ENCODE data around the gene ATRAID. TPM values are rescaled to one million over a fixed set of nuclear protein-coding genes. Genes with fewer than 3 reads are reported as not detected.

Gene ATRAID
- total RNA-seq, 2 donors from 2014 or later, result 80.7 to 83.4 TPM

DNA sequence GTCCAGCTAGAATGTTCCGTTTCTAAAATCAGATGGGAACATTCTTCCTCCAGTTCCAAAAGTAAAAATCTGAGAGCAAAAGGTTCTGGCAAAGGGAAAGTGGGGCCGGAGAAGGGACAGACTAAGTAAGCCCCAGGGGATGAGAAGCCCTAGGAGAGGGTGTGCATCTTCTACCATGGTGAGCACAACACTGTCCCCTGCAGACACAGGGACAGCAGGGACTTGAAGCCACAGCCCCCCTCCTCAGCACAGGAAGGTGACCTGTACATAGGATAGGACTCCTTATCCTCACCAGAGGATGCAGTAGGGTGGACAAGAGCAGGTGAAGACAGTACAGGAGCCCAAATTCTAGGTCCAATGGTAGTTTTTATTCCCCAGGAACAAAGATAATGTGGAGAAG lies 12.6 kb upstream of the ATRAID start:
- no peak for DNase-seq
- Histone ChIP-seq H3K27ac (no peak overlapping the region), H3K9ac (ENCODE audit: low read depth in 2 of 2, low read length in 2 of 2) (no peak overlapping the region), H3K36me3 (no peaks in the 10 kb centered on the region), H3K9me3 (no peaks in the 10 kb centered on the region), H3K4me3 (no peak overlapping the region), H3K4me1 (no peaks in the 10 kb centered on the region), H3K27me3 (no peaks in the 10 kb centered on the region)
- TF ChIP-seq, protein P1, sequence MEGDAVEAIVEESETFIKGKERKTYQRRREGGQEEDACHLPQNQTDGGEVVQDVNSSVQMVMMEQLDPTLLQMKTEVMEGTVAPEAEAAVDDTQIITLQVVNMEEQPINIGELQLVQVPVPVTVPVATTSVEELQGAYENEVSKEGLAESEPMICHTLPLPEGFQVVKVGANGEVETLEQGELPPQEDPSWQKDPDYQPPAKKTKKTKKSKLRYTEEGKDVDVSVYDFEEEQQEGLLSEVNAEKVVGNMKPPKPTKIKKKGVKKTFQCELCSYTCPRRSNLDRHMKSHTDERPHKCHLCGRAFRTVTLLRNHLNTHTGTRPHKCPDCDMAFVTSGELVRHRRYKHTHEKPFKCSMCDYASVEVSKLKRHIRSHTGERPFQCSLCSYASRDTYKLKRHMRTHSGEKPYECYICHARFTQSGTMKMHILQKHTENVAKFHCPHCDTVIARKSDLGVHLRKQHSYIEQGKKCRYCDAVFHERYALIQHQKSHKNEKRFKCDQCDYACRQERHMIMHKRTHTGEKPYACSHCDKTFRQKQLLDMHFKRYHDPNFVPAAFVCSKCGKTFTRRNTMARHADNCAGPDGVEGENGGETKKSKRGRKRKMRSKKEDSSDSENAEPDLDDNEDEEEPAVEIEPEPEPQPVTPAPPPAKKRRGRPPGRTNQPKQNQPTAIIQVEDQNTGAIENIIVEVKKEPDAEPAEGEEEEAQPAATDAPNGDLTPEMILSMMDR (IDR thresholded peaks at IDR 0.05), result no peak
- intact Hi-C loops (cut with DNase I), result no loop called here

DNA sequence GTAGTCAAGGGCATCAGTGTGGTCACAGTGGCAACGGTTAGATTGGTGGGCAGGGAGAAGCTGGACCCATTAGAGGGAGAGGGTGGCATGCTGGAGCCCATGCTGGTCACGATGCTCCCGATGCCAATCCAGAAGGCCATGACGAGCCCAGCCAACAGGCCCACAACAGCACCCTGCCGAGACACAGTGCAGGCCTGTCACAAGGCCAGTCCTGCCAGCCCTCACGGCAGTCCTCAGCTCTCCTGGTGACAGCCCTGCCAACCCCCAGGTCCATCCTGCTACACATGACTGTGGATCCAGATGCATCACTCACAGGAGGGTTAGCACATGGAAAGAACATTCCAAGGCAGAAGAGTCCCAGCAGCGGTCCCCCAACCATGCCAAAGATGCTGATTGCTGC lies 10.2 kb upstream of the ATRAID start:
- intact Hi-C loops (cut with DNase I), result no loop called here
- no peak overlapping the region for H3K4me3 ChIP-seq
- no peak for DNase-seq
- no peak overlapping the region for H3K9ac ChIP-seq (ENCODE audit: low read depth in 2 of 2, low read length in 2 of 2)
- TF ChIP-seq, protein P1 (IDR thresholded peaks at IDR 0.05), result no peak
- no peaks in the 10 kb centered on the region for H3K27me3 ChIP-seq
- no peaks in the 10 kb centered on the region for H3K9me3 ChIP-seq
- no peak overlapping the region for H3K27ac ChIP-seq
- no peaks in the 10 kb centered on the region for H3K4me1 ChIP-seq
- H3K36me3 ChIP-seq, result no peaks in the 10 kb centered on the region

DNA sequence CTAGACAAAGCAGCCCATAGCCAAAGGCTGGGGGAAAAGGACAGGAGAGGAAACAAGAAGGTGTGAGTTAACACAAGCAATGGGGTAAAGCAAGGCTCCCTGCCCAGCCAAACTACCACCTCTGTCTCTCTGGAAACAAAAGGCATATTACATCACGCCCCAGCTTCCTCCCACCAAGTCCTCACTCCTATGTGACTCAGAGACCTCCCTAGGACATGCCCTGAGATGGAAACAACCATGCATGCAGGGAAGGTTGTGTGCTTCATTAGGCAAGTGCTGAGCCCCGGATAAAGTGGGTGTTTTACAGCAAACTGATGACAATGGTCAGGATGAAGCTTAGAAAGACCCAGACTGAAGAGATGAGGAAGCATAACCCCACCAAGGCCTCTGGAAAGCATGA lies 9.0 kb upstream of the ATRAID start:
- Histone ChIP-seq H3K36me3 (no peaks in the 10 kb centered on the region), H3K27ac (no peak overlapping the region), H3K9ac (ENCODE audit: low read depth in 2 of 2, low read length in 2 of 2) (no peak overlapping the region), H3K27me3 (no peaks in the 10 kb centered on the region), H3K4me3 (no peak overlapping the region), H3K9me3 (no peaks in the 10 kb centered on the region), H3K4me1 (no peaks in the 10 kb centered on the region)
- intact Hi-C loops (cut with DNase I), result no loop called here
- no peak for DNase-seq
- TF ChIP-seq, protein P1 (IDR thresholded peaks at IDR 0.05), result no peak

DNA sequence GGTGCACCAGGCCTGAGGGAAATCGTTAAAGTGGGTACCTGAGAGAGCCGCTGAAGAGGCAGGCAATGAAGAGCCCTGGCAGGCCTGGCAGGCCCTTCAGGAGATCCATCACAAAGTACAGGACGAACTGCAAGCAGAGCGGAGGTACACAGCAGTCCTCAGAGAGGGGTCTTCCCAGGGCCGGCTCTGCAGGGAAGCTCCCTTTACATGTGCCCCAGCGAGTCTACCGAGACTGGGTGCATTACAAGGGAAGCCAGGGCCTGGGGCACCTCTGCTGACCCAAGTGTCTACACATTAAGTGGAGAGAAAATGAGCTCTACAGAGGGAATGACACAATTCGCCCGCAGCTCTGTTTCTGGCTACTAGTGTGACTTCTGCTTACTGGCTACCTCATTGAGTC lies 8.1 kb upstream of the ATRAID start:
- H3K36me3 ChIP-seq, result no peaks in the 10 kb centered on the region
- no peak overlapping the region for H3K4me3 ChIP-seq
- H3K9me3 ChIP-seq, result no peaks in the 10 kb centered on the region
- no peak for DNase-seq
- no peaks in the 10 kb centered on the region for H3K27me3 ChIP-seq
- H3K9ac ChIP-seq (ENCODE audit: low read depth in 2 of 2, low read length in 2 of 2), result no peak overlapping the region
- no peaks in the 10 kb centered on the region for H3K4me1 ChIP-seq
- intact Hi-C loops (cut with DNase I), result no loop called here
- H3K27ac ChIP-seq, result no peak overlapping the region
- TF ChIP-seq, protein P1 (IDR thresholded peaks at IDR 0.05), result no peak

DNA sequence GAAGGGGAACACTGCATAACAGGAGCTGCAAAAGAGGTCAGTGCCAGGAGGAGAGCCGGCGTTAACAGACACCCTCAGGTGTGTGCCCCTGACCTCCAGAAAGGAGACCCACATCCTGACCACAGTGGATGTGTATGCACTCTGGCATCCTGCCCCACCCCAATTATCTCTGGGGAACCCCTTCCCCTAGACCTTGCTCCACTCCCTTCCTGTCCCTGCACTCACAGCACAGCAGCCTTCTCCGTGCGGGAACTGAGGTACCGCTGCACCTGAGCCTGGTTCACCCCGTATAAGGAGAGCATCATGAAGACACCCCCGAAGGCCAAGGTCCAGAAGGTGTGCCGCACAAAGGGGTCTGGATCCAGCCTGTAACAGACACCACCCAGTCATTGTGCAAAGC lies 7.3 kb upstream of the ATRAID start:
- DNase-seq, result no peak
- intact Hi-C loops (cut with DNase I), result no loop called here
- no peaks in the 10 kb centered on the region for H3K4me1 ChIP-seq
- H3K9ac ChIP-seq (ENCODE audit: low read depth in 2 of 2, low read length in 2 of 2), result no peak overlapping the region
- no peak overlapping the region for H3K27ac ChIP-seq
- no peak overlapping the region for H3K4me3 ChIP-seq
- no peaks in the 10 kb centered on the region for H3K36me3 ChIP-seq
- TF ChIP-seq, protein P1 (IDR thresholded peaks at IDR 0.05), result no peak
- H3K27me3 ChIP-seq, result no peaks in the 10 kb centered on the region
- no peaks in the 10 kb centered on the region for H3K9me3 ChIP-seq

DNA sequence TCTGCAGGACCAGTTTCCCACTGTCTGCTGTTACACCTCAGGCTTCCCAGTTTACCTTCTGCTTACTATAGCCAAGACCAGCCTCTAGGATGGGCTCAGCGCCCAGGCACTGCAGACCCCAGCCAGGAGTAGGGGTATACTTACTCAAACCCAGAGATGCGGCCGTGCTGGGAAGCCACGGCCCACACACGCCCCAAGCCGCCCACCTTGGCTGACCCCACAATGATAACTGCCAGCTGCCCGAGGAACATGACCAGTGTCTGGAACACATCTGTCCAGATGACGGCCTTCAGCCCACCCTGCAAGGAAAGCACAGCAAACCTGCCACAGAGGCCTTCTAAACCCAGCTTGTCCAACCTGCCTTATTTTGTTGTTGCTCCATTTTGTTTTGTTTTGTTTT lies 6.6 kb upstream of the ATRAID start:
- H3K9ac ChIP-seq (ENCODE audit: low read depth in 2 of 2, low read length in 2 of 2), result no peak overlapping the region
- no peak overlapping the region for H3K4me3 ChIP-seq
- intact Hi-C loops (cut with DNase I), result no loop called here
- H3K4me1 ChIP-seq, result peaks cover 4% of the 10 kb centered on the region
- H3K27ac ChIP-seq, result no peak overlapping the region
- no peaks in the 10 kb centered on the region for H3K36me3 ChIP-seq
- TF ChIP-seq, protein P1 (IDR thresholded peaks at IDR 0.05), result no peak
- H3K27me3 ChIP-seq, result no peaks in the 10 kb centered on the region
- no peak for DNase-seq
- H3K9me3 ChIP-seq, result no peaks in the 10 kb centered on the region

Data from colonic mucosa (tissue), 4 donors.